ENCODE data around the gene PAF1. TPM values are rescaled to one million over a fixed set of nuclear protein-coding genes. Genes with fewer than 3 reads are reported as not detected.

Gene PAF1
- total and polyA plus RNA-seq, 2 of the 13 experiments (the other 11 are each of a cell fraction or from before 2014, with no cell fraction given) = 30.2 to 31.1 TPM

DNA sequence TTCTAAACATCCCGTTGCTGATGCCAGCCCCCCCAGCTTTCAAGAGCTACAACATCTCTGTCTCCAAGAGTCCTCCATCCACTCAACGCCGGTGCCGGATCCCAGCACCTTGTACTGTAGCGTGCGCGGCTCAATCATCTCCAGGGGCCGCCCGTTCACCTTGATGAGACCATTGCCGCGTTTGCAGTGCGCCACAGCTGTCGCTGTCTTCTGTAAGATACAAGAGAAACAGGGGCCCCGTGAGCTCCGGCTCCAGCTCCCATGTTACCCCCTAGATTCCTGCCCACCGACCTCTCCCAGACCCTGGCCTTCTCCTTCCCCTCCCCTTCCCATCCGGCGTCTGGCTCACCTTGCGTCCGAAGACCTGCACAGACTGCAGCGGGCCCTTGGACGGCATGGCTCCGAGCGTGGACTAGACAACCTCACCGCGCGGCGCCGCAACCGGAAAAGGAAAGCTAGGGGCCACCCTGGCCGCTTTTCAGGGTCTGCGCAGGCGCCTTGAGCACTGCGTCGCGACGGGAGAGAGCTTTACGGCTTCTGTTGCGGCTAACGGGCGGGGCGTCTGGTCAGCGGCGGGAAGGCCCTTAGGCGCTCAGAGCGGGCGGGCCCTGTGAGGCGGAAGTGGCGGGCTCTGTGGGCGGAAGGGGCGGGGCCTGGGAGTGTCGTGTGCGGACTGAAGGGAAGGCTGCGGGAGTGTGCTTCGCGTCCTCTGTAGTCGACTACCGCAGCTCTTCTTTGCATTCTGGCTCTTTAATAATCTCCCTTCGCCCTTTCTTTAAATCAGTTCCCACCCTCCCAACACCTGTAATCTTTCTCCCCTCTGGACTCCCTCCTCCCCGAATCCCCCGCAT is 44.8 kb upstream of the PAF1 start, which contains the start of gene RPS16 (continued):
- TF ChIP-seq, protein P1, sequence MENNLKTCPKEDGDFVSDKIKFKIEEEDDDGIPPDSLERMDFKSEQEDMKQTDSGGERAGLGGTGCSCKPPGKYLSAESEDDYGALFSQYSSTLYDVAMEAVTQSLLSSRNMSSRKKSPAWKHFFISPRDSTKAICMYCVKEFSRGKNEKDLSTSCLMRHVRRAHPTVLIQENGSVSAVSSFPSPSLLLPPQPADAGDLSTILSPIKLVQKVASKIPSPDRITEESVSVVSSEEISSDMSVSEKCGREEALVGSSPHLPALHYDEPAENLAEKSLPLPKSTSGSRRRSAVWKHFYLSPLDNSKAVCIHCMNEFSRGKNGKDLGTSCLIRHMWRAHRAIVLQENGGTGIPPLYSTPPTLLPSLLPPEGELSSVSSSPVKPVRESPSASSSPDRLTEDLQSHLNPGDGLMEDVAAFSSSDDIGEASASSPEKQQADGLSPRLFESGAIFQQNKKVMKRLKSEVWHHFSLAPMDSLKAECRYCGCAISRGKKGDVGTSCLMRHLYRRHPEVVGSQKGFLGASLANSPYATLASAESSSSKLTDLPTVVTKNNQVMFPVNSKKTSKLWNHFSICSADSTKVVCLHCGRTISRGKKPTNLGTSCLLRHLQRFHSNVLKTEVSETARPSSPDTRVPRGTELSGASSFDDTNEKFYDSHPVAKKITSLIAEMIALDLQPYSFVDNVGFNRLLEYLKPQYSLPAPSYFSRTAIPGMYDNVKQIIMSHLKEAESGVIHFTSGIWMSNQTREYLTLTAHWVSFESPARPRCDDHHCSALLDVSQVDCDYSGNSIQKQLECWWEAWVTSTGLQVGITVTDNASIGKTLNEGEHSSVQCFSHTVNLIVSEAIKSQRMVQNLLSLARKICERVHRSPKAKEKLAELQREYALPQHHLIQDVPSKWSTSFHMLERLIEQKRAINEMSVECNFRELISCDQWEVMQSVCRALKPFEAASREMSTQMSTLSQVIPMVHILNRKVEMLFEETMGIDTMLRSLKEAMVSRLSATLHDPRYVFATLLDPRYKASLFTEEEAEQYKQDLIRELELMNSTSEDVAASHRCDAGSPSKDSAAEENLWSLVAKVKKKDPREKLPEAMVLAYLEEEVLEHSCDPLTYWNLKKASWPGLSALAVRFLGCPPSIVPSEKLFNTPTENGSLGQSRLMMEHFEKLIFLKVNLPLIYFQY (CRISPR knock-in tag; IDR thresholded peaks at IDR 0.05; ENCODE audit: borderline replicate concordance) = peak; percentile 53; the same call in 1 of the 2 replicates
- TF ChIP-seq MED1 (CRISPR knock-in tag; IDR thresholded peaks at IDR 0.05) (peak; percentile 86), ZNF577 (CRISPR knock-in tag; IDR thresholded peaks at IDR 0.05; ENCODE audit: borderline replicate concordance, low read depth) (0 out of 2 replicates have a peak, but pooled peaks have one; percentile 7), MEIS1 (CRISPR knock-in tag; IDR thresholded peaks at IDR 0.05; ENCODE audit: borderline replicate concordance) (peak; percentile 89), PHB2 (IDR thresholded peaks at IDR 0.05; ENCODE audit: partially characterized antibody) (no peak), ASH2L (IDR thresholded peaks at IDR 0.05; ENCODE audit: insufficient read length, low read depth, low read length) (peak; percentile 61), RFX1 (IDR thresholded peaks at IDR 0.05) (no peak), SP2 (CRISPR knock-in tag; IDR thresholded peaks at IDR 0.05) (peak; percentile 88), ZNF264 (CRISPR knock-in tag; IDR thresholded peaks at IDR 0.05) (peak; percentile 58; the same call in 1 of the 2 replicates), ZNF530 (CRISPR knock-in tag; IDR thresholded peaks at IDR 0.05; ENCODE audit: low read depth) (no peak), ZNF263 (CRISPR knock-in tag; IDR thresholded peaks at IDR 0.05) (0 out of 2 replicates have a peak, but pooled peaks have one; percentile 39), ZNF253 (CRISPR knock-in tag; IDR thresholded peaks at IDR 0.05; ENCODE audit: borderline replicate concordance) (no peak), TOPORS (CRISPR knock-in tag; IDR thresholded peaks at IDR 0.05) (peak; percentile 87; the same call in 1 of the 2 replicates)
- TF ChIP-seq, protein P2, sequence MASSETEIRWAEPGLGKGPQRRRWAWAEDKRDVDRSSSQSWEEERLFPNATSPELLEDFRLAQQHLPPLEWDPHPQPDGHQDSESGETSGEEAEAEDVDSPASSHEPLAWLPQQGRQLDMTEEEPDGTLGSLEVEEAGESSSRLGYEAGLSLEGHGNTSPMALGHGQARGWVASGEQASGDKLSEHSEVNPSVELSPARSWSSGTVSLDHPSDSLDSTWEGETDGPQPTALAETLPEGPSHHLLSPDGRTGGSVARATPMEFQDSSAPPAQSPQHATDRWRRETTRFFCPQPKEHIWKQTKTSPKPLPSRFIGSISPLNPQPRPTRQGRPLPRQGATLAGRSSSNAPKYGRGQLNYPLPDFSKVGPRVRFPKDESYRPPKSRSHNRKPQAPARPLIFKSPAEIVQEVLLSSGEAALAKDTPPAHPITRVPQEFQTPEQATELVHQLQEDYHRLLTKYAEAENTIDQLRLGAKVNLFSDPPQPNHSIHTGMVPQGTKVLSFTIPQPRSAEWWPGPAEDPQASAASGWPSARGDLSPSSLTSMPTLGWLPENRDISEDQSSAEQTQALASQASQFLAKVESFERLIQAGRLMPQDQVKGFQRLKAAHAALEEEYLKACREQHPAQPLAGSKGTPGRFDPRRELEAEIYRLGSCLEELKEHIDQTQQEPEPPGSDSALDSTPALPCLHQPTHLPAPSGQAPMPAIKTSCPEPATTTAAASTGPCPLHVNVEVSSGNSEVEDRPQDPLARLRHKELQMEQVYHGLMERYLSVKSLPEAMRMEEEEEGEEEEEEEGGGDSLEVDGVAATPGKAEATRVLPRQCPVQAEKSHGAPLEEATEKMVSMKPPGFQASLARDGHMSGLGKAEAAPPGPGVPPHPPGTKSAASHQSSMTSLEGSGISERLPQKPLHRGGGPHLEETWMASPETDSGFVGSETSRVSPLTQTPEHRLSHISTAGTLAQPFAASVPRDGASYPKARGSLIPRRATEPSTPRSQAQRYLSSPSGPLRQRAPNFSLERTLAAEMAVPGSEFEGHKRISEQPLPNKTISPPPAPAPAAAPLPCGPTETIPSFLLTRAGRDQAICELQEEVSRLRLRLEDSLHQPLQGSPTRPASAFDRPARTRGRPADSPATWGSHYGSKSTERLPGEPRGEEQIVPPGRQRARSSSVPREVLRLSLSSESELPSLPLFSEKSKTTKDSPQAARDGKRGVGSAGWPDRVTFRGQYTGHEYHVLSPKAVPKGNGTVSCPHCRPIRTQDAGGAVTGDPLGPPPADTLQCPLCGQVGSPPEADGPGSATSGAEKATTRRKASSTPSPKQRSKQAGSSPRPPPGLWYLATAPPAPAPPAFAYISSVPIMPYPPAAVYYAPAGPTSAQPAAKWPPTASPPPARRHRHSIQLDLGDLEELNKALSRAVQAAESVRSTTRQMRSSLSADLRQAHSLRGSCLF (CRISPR knock-in tag; IDR thresholded peaks at IDR 0.05; ENCODE audit: borderline replicate concordance) = no peak
- TF ChIP-seq, protein P3, sequence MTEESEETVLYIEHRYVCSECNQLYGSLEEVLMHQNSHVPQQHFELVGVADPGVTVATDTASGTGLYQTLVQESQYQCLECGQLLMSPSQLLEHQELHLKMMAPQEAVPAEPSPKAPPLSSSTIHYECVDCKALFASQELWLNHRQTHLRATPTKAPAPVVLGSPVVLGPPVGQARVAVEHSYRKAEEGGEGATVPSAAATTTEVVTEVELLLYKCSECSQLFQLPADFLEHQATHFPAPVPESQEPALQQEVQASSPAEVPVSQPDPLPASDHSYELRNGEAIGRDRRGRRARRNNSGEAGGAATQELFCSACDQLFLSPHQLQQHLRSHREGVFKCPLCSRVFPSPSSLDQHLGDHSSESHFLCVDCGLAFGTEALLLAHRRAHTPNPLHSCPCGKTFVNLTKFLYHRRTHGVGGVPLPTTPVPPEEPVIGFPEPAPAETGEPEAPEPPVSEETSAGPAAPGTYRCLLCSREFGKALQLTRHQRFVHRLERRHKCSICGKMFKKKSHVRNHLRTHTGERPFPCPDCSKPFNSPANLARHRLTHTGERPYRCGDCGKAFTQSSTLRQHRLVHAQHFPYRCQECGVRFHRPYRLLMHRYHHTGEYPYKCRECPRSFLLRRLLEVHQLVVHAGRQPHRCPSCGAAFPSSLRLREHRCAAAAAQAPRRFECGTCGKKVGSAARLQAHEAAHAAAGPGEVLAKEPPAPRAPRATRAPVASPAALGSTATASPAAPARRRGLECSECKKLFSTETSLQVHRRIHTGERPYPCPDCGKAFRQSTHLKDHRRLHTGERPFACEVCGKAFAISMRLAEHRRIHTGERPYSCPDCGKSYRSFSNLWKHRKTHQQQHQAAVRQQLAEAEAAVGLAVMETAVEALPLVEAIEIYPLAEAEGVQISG (CRISPR knock-in tag; IDR thresholded peaks at IDR 0.05) = peak; percentile 94

Measured in HepG2 (cell line).